Karpas-422 (cell line): ENCODE data around the gene ATMIN. TPM values are rescaled to one million over a fixed set of nuclear protein-coding genes. Genes with fewer than 3 reads are reported as not detected.

Source experiments
- DNase-seq: peaks from one replicate; pipeline ENCODE4 v3.0.0-alpha.2; 2015
- H2AFZ ChIP-seq: fragments of 200-600 bp; sonication (generic); 2 replicates; pipeline ENCODE4 v1.6.1; 2014; ENCODE audit warnings: antibody characterized with exemption, low read length, mixed read lengths
- H3K27ac ChIP-seq: fragments of 200-600 bp; sonication (generic); 2 replicates; pipeline ENCODE4 v1.5.1; 2014; ENCODE audit warnings: mild to moderate bottlenecking, low read length, moderate library complexity
- H3K27me3 ChIP-seq: fragments of 200-600 bp; sonication (generic); 2 replicates; pipeline ENCODE4 v1.6.1; 2014; ENCODE audit warnings: low read length, mixed read lengths
- H3K36me3 ChIP-seq: fragments of 200-600 bp; sonication (generic); 2 replicates; pipeline ENCODE4 v1.6.1; 2014; ENCODE audit warnings: low read length, mixed read lengths; ENCODE audit not compliant: insufficient read depth
- H3K4me1 ChIP-seq: fragments of 200-600 bp; sonication (generic); 2 replicates; pipeline ENCODE4 v1.6.1; 2014; ENCODE audit warnings: mild to moderate bottlenecking, low read length, mixed read lengths
- H3K4me2 ChIP-seq: fragments of 200-600 bp; sonication (generic); 2 replicates; pipeline ENCODE4 v1.6.1; 2014; ENCODE audit warnings: low read length, low read depth, mild to moderate bottlenecking; ENCODE audit not compliant: poor library complexity, severe bottlenecking
- H3K4me3 ChIP-seq: fragments of 200-600 bp; sonication (generic); 2 replicates; pipeline ENCODE4 v1.5.1; 2014; ENCODE audit warnings: mild to moderate bottlenecking, antibody characterized with exemption, low read length, mixed read lengths
- H3K79me2 ChIP-seq: fragments of 200-600 bp; sonication (generic); 2 replicates; pipeline ENCODE4 v1.6.1; 2014; ENCODE audit warnings: mild to moderate bottlenecking, low read length, mixed read lengths
- H3K9ac ChIP-seq: fragments of 200-600 bp; sonication (generic); 2 replicates; pipeline ENCODE4 v1.6.0; 2014; ENCODE audit warnings: low read length
- H3K9me2 ChIP-seq: fragments of 200-600 bp; sonication (generic), shearing (Covaris generic); replicated peaks from 2 replicates; pipeline ENCODE4 v1.6.0; 2014; ENCODE audit warnings: mild to moderate bottlenecking, low read length, moderate library complexity; ENCODE audit not compliant: insufficient read depth
- H3K9me3 ChIP-seq: fragments of 300-700, 200-600 bp; sonication (generic); 2 replicates; pipeline ENCODE4 v1.6.1; 2014; ENCODE audit warnings: low read length, mixed read lengths
- H4K20me1 ChIP-seq: fragments of 200-600 bp; sonication (generic); 2 replicates; pipeline ENCODE4 v1.6.1; 2014; ENCODE audit warnings: mild to moderate bottlenecking, antibody characterized with exemption, low read length, low read depth; ENCODE audit not compliant: insufficient read depth
- total RNA-seq: library from RNA; depleted of rRNA; stranded (reverse); fragments of >200 nt; shearing (Covaris generic); gene quantifications from 2 replicates; pipeline ENCODE4 v1.2.3, GENCODE V29; 2014; ENCODE audit warnings: low replicate concordance

The ATMIN gene
- total RNA-seq, 1 experiment from 2014 or later = 62.1 TPM

- Histone ChIP-seq H3K79me2 (peaks cover 100% of the 10 kb centered on the region), H3K4me3 (no peak overlapping the region), H3K9ac (no peak overlapping the region), H2AFZ (no peak overlapping the region), H3K9me2 (no peaks in the 10 kb centered on the region), H3K4me1 (peaks cover 43% of the 10 kb centered on the region), H3K27ac (no peak overlapping the region), H4K20me1 (no peaks in the 10 kb centered on the region), H3K27me3 (no peaks in the 10 kb centered on the region), H3K36me3 (peaks cover 3% of the 10 kb centered on the region; the same call in 1 of the 2 replicates), H3K9me3 (no peaks in the 10 kb centered on the region), H3K4me2 (no peak overlapping the region)
- no peak for DNase-seq
Observed at GRCh38 chr16:80992676-80993293, 42.9 kb upstream of the ATMIN start.

DNA sequence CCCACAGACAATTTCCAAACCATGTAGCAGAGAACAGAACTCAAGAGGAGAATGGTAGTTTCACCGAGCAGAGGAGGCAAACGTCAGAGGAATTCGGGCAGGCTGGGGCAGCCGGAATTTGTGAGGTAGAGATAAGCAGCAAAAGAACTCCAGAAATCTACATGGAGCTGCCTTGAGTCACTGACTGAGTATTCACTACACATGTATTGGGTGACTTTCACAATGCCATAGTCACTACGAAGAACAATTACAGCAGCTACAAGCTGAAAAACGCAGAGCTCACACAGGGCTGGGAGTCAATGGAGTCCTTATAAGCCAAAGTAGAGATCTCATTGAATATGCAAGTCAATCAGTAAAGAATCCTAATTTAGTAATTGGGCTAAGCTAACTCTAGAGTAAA is 42.3 kb upstream of the ATMIN start:
- Histone ChIP-seq H3K9me3 (no peaks in the 10 kb centered on the region), H3K79me2 (peaks cover 100% of the 10 kb centered on the region), H3K9me2 (no peaks in the 10 kb centered on the region), H3K4me1 (peaks cover 43% of the 10 kb centered on the region), H3K36me3 (peaks cover 3% of the 10 kb centered on the region; the same call in 1 of the 2 replicates), H3K27me3 (no peaks in the 10 kb centered on the region), H3K4me3 (no peak overlapping the region), H3K9ac (no peak overlapping the region), H3K4me2 (no peak overlapping the region), H2AFZ (no peak overlapping the region), H4K20me1 (no peaks in the 10 kb centered on the region), H3K27ac (no peak overlapping the region)
- no peak for DNase-seq

DNA sequence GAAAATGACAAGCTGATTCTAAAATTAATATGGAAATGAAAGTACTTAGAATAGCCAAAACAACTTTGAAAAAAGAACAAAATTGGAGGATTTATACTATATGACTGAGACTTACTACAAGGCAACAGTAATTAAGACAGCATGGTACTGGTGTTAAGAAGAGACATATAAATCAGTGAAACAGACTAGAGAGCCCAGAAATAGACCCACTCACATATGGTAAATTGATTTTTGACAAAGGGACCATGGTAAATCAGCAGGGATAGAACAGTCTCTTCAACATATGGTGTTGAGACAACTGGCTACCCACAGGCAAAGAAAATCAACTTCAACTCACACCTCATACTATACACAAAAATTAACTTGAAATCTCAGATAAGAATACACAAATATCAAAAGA is 41.8 kb upstream of the ATMIN start:
- no peak overlapping the region for H2AFZ ChIP-seq
- no peak overlapping the region for H3K4me3 ChIP-seq
- no peak for DNase-seq
- H3K36me3 ChIP-seq = peaks cover 3% of the 10 kb centered on the region; the same call in 1 of the 2 replicates
- H3K9ac ChIP-seq = no peak overlapping the region
- H4K20me1 ChIP-seq = no peaks in the 10 kb centered on the region
- peaks cover 100% of the 10 kb centered on the region for H3K79me2 ChIP-seq
- peaks cover 38% of the 10 kb centered on the region for H3K4me1 ChIP-seq
- no peaks in the 10 kb centered on the region for H3K9me2 ChIP-seq
- no peak overlapping the region for H3K27ac ChIP-seq
- H3K9me3 ChIP-seq = no peaks in the 10 kb centered on the region
- no peak overlapping the region for H3K4me2 ChIP-seq
- H3K27me3 ChIP-seq = no peaks in the 10 kb centered on the region

- Histone ChIP-seq H3K79me2 (peaks cover 100% of the 10 kb centered on the region), H3K4me3 (no peak overlapping the region), H3K36me3 (peaks cover 3% of the 10 kb centered on the region; the same call in 1 of the 2 replicates), H3K9ac (no peak overlapping the region), H3K27ac (no peak overlapping the region), H3K4me1 (peaks cover 35% of the 10 kb centered on the region), H3K9me3 (no peaks in the 10 kb centered on the region), H4K20me1 (no peaks in the 10 kb centered on the region), H3K27me3 (no peaks in the 10 kb centered on the region), H2AFZ (no peak overlapping the region), H3K9me2 (no peaks in the 10 kb centered on the region), H3K4me2 (no peak overlapping the region)
- no peak for DNase-seq
Observed at GRCh38 chr16:80994451-80994850, 41.2 kb upstream of the ATMIN start.

DNA sequence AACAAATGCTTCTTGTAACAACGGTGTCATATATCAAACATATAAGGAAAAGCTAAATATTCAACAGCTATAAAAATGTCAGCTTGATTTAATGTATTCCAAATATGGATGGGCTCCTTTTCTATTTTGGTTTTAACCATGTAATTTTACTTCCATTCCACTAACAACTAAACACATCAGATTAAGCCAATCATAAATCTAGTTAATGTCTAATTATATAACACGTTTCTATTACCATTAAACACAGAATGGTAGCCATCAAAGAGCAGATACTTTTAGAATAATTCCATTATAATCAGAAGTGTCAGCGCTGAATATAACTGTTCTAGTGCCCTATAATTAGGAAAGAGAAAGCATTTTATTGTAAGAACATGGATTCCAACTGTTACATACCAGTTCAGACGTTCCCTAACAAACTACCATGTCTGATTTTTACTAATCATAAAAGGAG is 38.9 kb upstream of the ATMIN start:
- Histone ChIP-seq H3K4me2 (peak overlapping the region; percentile 62), H3K9ac (no peak overlapping the region), H3K27ac (peak overlapping the region; percentile 74; the same call in 1 of the 2 replicates)

DNA sequence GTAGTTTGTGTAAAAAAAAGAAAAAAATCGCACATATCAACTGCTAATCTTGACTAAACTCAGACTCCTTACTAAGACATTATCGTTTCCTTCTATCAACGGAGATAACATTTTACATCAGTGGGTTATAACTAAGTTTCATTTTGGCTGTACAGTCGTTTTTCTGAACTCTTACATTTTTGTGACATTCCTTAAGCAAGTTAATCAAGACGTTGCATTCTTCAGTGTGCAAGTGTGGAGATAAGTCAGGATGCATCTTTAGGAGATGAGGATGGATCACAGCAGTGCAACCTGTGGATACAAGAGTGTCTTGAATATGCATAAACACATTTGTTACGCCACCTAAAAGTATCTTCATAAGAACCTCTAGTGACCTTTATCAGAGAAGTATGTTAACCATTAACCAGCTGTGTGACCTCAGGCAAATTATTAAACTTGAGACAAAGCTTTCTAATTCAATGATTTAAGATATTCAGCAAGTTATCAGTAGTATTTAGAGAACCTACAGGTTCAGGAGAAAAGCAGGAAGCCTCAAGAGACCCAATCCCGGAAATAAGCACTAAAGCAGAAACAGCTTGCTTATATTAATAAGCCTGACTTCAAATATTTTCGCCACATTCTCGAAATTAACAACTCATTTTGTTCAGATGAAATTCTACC is 38.4 kb upstream of the ATMIN start:
- Histone ChIP-seq H3K4me2 (peak overlapping the region; percentile 62), H3K27me3 (no peaks in the 10 kb centered on the region), H3K9me3 (no peaks in the 10 kb centered on the region), H3K79me2 (peaks cover 100% of the 10 kb centered on the region), H3K9me2 (no peaks in the 10 kb centered on the region), H3K36me3 (peaks cover 8% of the 10 kb centered on the region; the same call in 1 of the 2 replicates), H4K20me1 (no peaks in the 10 kb centered on the region), H2AFZ (no peak overlapping the region), H3K4me3 (peak overlapping the region; percentile 39), H3K4me1 (peaks cover 31% of the 10 kb centered on the region), H3K9ac (peak overlapping the region; percentile 18), H3K27ac (peak overlapping the region; percentile 74)
- DNase-seq = no peak

More for the DNA sequence above, 38.9 kb upstream of the ATMIN start:
- no peaks in the 10 kb centered on the region for H4K20me1 ChIP-seq
- peaks cover 31% of the 10 kb centered on the region for H3K4me1 ChIP-seq
- no peak overlapping the region for H3K4me3 ChIP-seq
- no peaks in the 10 kb centered on the region for H3K9me3 ChIP-seq
- no peak overlapping the region for H2AFZ ChIP-seq
- no peaks in the 10 kb centered on the region for H3K27me3 ChIP-seq
- peaks cover 100% of the 10 kb centered on the region for H3K79me2 ChIP-seq
- H3K36me3 ChIP-seq = peaks cover 8% of the 10 kb centered on the region; the same call in 1 of the 2 replicates
- no peaks in the 10 kb centered on the region for H3K9me2 ChIP-seq
- DNase-seq = no peak

DNA sequence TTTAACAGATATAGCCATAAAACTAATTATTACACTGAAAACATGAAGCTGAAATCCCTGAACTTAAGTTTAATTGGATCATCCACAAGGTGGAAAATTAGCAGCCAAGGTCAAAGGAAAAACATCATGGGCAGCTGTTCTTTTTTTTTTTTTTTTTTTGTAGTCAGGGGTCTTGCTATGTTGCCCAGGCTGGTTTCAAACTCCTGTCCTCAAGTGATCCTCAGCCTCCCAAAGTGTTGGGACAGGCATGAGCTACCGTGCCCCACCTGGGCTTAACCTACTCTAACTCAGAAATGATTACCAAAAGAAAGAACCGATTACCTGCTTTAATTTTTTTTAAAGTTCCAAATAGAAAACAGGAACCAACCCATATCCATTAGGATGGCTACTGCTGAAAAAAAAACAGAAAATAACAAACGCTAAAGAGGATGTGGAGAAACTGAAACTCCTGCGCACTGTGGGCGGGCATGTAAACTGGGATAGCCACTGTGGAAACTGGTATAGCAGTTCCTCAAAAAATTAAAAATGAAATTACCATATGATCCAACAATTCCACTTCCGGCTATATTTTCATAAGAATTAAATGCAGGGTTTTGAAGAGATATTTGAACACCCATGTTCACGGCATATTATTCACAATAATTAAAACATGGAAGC is 37.5 kb upstream of the ATMIN start:
- Histone ChIP-seq H3K27ac (peak overlapping the region; percentile 74), H3K4me3 (peak overlapping the region; percentile 39)

GRCh38 chr16:81000873-81001272 is 34.8 kb upstream of the ATMIN start:
- H4K20me1 ChIP-seq = no peaks in the 10 kb centered on the region; the same call in 1 of the 2 replicates
- peaks cover 4% of the 10 kb centered on the region; the same call in 1 of the 2 replicates for H3K36me3 ChIP-seq
- no peak overlapping the region for H3K4me2 ChIP-seq
- no peak overlapping the region for H2AFZ ChIP-seq
- DNase-seq = no peak
- no peak overlapping the region for H3K9ac ChIP-seq
- H3K4me1 ChIP-seq = peaks cover 56% of the 10 kb centered on the region
- no peaks in the 10 kb centered on the region for H3K9me2 ChIP-seq
- H3K79me2 ChIP-seq = peaks cover 99% of the 10 kb centered on the region
- no peaks in the 10 kb centered on the region for H3K9me3 ChIP-seq
- H3K27me3 ChIP-seq = no peaks in the 10 kb centered on the region
- no peak overlapping the region for H3K27ac ChIP-seq
- H3K4me3 ChIP-seq = no peak overlapping the region

More for the DNA sequence above, 37.5 kb upstream of the ATMIN start:
- H3K9ac ChIP-seq = peak overlapping the region; percentile 16; the same call in 1 of the 2 replicates
- H3K36me3 ChIP-seq = peaks cover 8% of the 10 kb centered on the region; the same call in 1 of the 2 replicates
- DNase-seq = no peak
- peak overlapping the region; percentile 62 for H3K4me2 ChIP-seq
- H3K27me3 ChIP-seq = no peaks in the 10 kb centered on the region
- H2AFZ ChIP-seq = no peak overlapping the region
- no peaks in the 10 kb centered on the region for H3K9me2 ChIP-seq
- no peaks in the 10 kb centered on the region for H4K20me1 ChIP-seq
- H3K9me3 ChIP-seq = no peaks in the 10 kb centered on the region
- peaks cover 100% of the 10 kb centered on the region for H3K79me2 ChIP-seq
- H3K4me1 ChIP-seq = peaks cover 38% of the 10 kb centered on the region
